Measurements from ENCODE around the gene SORCS1.
"Not testable (repeated sequence)": the region's sequence is repeated elsewhere in the genome, so short reads cannot be mapped to it uniquely, and the experiment has no call there.

Gene SORCS1

GRCh38 chr10:107051769-107052168 is 112.7 kb downstream of the SORCS1 start:
- no peak for DNase-seq (ENCODE audit: low read depth in 2 of 2)

- no peak for DNase-seq (ENCODE audit: low read depth in 2 of 2)
These were observed 121.0 kb downstream of the SORCS1 start for GRCh38 chr10:107043461-107043860.

GRCh38 chr10:107037192-107038122 is 127.0 kb downstream of the SORCS1 start:
- DNase-seq (ENCODE audit: low read depth in 2 of 2), result no peak

- no peak for DNase-seq (ENCODE audit: low read depth in 2 of 2)
These were observed 130.6 kb downstream of the SORCS1 start for GRCh38 chr10:107033799-107034422.

GRCh38 chr10:107032700-107033401 is 131.7 kb downstream of the SORCS1 start:
- DNase-seq (ENCODE audit: low read depth in 2 of 2), result no peak

- no peak for DNase-seq (ENCODE audit: low read depth in 2 of 2)
These were observed 132.4 kb downstream of the SORCS1 start for GRCh38 chr10:107031931-107032699.

GRCh38 chr10:107028236-107028635 is 136.3 kb downstream of the SORCS1 start:
- no peak for DNase-seq (ENCODE audit: low read depth in 2 of 2)

GRCh38 chr10:107025676-107026075 is 138.8 kb downstream of the SORCS1 start:
- DNase-seq (ENCODE audit: low read depth in 2 of 2), result no peak

- DNase-seq (ENCODE audit: low read depth in 2 of 2), result not testable (repeated sequence)
These were observed 140.5 kb downstream of the SORCS1 start for GRCh38 chr10:107024033-107024432.

GRCh38 chr10:107022600-107023354 is 141.7 kb downstream of the SORCS1 start:
- DNase-seq (ENCODE audit: low read depth in 2 of 2), result no peak

GRCh38 chr10:107019154-107019553 is 145.4 kb downstream of the SORCS1 start:
- DNase-seq (ENCODE audit: low read depth in 2 of 2), result no peak

GRCh38 chr10:107013258-107014006 is 151.1 kb downstream of the SORCS1 start:
- no peak for DNase-seq (ENCODE audit: low read depth in 2 of 2)

- DNase-seq (ENCODE audit: low read depth in 2 of 2), result no peak
These were observed 152.5 kb downstream of the SORCS1 start for GRCh38 chr10:107011992-107012391.

GRCh38 chr10:107011105-107011504 is 153.4 kb downstream of the SORCS1 start:
- no peak for DNase-seq (ENCODE audit: low read depth in 2 of 2)

- DNase-seq (ENCODE audit: low read depth in 2 of 2), result no peak
These were observed 154.0 kb downstream of the SORCS1 start for GRCh38 chr10:107010531-107010930.

- DNase-seq (ENCODE audit: low read depth in 2 of 2), result no peak
These were observed 160.1 kb downstream of the SORCS1 start for GRCh38 chr10:107004362-107004761.

GRCh38 chr10:107002068-107002467 is 162.4 kb downstream of the SORCS1 start:
- DNase-seq (ENCODE audit: low read depth in 2 of 2), result no peak

- no peak for DNase-seq (ENCODE audit: low read depth in 2 of 2)
These were observed 165.3 kb downstream of the SORCS1 start for GRCh38 chr10:106999118-106999707.

- no peak for DNase-seq (ENCODE audit: low read depth in 2 of 2)
These were observed 166.8 kb downstream of the SORCS1 start for GRCh38 chr10:106997721-106998120.

- DNase-seq (ENCODE audit: low read depth in 2 of 2), result no peak
These were observed 168.0 kb downstream of the SORCS1 start for GRCh38 chr10:106996510-106996909.
